ENCODE measurements around the gene MMP15.
"Not testable (repeated sequence)": the region's sequence is repeated elsewhere in the genome, so short reads cannot be mapped to it uniquely, and the experiment has no call there.

The MMP15 gene

DNA sequence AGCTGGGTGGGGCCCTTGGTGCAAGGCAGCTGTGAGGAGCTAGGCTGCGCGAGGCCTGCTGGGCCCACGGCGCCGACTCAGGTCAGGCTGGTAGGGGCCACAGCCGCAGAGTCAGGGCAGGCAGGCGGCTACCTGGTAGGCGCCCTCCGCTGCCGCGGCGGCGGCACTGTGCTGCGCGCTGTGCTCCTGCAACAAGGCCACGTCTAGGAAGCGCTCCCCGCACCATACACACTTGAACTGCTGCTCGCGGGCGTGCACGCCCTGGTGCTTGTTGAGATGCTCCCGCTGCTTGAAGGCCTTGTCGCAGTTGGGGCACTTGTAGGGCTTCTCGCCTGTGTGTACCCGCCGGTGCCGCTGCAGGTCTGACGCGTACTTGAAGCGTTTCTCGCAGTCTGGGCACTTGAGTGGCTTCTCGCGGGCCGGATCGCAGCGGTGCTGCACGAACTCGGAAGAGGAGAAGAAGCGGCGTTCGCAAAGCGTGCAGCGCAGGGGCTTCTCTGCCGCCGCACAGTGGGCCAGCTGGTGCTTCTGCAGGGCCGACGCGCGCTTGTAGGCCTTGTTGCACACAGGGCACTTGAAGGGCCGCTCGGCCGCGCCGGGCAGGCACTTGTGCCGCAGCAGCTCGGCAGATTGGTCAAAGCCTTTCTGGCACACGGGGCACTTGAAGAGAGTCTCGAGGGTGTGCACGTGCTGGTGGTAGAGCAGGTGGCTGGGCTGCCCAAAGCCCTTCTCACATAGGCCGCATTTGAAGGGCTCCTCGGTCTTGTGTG, 29.0 kb upstream of the MMP15 start:
- DNase-seq (ENCODE audit: low spot score), result no peak

GRCh38 chr16:57997176-57997527, 28.4 kb upstream of the MMP15 start:
- no peak for DNase-seq (ENCODE audit: low spot score)

- DNase-seq (ENCODE audit: low spot score), result no peak
Observed at GRCh38 chr16:57997528-57998265, 27.9 kb upstream of the MMP15 start.

DNA sequence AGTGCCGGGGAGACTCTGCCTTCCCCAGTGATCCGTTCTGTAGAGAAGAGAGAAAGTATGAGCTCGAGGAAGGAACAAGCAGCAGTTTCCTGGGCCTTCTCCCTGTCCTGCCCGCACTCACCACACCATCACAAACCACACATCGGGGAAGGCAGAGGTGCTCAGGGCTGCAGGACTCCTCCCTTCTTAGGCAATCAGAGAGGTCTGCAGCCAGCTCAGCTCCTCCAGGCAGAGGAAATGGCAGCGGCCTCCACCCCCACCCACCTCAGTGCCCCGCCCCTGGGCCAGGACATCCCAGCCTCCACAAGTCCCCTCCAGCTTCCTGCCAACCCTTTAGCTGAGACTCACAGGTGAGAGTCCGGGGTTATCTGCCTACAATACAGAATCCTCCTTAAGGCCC, 27.1 kb upstream of the MMP15 start:
- no peak for DNase-seq (ENCODE audit: low spot score)

- DNase-seq (ENCODE audit: low spot score), result no peak
Observed at GRCh38 chr16:57998992-57999365, 26.6 kb upstream of the MMP15 start.

DNA sequence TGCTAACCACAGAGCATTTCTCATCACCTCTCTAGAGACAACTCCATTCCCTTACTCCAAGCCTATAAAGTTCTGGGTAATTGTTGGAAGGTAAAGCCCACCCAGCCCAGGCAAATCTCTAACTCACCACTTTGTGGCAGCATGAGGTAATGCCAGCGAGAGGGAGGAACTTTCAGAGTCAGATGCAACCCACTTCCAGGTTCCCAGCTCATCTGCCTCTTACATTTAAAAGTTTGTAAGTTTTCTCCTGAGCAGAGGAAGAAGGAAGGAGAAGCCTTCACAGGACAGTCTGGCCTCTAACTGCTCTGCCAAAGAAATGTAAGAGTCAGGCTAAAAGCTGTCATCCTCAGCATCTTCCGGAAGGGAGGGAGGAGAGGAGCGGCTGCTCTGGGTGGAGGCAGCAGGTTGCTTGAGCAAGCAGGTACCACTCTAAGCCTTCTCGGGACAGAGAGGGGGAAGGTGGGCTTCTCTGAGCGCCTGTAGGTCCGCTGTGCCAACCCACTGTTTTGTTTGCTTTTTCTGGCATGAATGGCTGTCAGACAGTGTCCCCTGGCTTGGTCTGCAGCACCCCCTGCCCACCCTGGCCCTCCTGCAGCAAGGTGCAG, 26.1 kb upstream of the MMP15 start:
- DNase-seq (ENCODE audit: low spot score), result no peak

GRCh38 chr16:57999971-58000705, 25.4 kb upstream of the MMP15 start, which contains the start of gene ZNF319:
TSS of gene ZNF319 (minus strand) at chr16:58000672. CDS start at chr16:57998265, 2,407 bp downstream.
- DNase-seq (ENCODE audit: low spot score), result no peak

DNA sequence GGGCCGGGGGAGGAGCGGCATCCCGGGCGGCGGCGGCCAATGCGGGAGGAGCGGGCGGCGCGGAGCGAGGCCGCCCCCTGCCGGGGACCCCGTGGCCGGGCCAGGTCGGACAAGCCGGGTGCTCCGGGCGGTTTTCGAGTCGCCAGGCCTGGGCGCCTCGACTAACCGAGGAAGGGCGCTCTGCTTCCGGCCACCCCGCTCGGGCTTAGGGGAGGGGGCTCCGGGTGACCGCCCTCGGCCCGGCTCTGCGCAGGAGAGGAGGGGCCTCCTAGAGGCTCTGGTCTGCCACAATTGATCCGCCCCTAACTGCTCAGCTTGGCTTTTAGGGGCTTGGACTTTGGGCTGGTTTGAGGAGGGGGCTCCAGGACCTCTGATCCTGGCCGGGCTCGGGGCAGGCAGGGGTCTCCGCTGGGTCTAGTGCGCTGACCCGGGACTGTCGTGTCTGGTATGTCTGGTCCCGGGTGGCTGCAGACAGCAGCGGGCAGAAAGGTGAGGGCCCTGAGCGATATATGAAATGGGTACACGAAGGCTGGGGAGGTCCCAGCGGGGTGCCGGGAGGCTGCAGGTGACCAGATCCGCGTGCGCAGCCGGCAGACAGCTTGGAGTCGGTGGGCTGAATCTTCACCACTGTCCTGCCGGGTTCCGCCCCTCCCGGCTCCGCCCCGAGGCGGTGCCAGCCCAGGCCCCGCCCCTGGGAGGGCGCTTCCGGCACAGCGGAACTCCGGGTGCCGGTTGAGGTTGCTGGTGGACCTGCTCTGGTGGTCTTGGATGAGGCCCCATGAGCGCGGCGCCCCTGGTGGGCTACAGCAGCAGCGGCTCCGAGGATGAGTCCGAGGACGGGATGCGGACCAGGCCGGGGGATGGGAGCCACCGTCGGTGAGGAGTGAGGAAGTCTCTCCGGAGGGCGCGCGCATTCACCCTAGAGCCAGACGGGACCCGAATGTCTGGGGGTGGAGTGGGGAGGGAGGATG, 24.6 kb upstream of the MMP15 start, which contains the start of gene USB1:
Gene USB1, plus strand, starts transcription at position 702 of the 971 bp plus-strand sequence. Its CDS starts 77 bp downstream, at position 779.
- DNase-seq (ENCODE audit: low spot score), result peak; percentile 84

DNA sequence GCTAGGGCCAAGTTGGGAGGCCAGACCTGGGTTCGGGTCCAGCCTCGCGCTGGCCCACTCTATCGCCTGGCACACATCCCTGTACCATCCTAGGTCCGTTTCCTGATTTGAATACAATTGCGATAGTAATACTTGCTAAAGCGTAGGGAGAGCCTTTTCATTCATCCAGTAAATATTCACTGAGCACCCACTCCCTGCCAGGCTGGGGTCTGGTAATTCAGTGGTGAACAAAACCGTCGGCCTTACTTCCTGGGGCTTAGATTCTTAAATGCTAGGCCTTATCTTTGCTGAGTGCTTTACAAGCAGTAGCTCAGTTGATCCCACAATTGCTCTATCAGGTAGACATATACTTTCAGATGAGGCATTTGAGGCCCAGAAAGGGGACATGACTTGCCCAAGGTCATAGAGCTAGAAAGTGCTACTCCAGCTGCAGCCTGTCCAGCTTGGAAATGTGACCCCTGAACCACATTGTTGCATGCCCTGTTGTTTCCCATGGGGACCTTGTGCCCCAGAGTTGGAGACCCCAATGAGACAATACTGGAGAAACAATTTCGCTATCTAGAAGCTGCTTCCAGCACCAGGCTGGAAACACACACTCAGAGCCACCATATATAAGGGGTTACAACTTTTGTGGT, 23.7 kb upstream of the MMP15 start:
- DNase-seq (ENCODE audit: low spot score), result no peak

- no peak for DNase-seq (ENCODE audit: low spot score)
Observed at GRCh38 chr16:58002416-58002800, 23.1 kb upstream of the MMP15 start.

DNA sequence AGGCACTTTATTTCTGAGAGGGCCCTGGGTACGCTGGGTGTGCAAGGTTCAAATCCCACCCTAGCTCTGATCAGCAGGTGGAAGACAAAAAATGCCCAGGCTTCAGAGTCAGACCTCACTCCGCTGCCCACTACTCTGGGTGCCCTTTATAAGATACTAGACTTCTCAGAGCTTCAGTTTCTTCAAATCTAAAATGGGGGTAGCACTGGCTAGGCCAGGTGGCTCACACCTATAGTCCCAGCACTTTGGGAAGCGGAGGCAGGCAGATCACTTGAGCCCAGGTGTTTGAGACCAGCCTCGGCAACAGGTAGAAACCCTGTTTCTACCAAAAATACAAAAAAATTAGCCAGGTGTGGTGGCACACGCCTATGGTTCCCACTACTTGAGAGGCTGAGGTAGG, 22.6 kb upstream of the MMP15 start:
- DNase-seq (ENCODE audit: low spot score), result no peak

DNA sequence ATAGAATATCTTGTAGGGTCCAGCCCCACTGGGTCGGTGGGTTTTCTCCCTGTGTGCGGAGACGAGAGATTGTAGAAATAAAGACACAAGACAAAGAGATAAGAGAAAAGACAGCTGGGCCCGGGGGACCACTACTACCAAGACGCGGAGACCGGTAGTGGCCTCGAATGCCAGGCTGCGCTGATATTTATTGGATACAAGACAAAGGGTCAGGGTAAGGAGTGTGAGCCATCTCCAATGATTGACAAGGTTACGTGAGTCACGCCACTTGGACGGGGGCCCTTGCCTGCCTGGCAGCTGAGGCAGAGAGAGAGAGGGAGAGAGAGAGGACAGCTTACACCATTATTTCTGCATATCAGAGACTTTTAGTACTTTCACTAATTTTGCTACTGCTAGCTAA, 20.8 kb upstream of the MMP15 start:
- not testable (repeated sequence) for DNase-seq (ENCODE audit: low spot score)

- DNase-seq (ENCODE audit: low spot score), result no peak
Observed at GRCh38 chr16:58009856-58010416, 15.6 kb upstream of the MMP15 start.

DNA sequence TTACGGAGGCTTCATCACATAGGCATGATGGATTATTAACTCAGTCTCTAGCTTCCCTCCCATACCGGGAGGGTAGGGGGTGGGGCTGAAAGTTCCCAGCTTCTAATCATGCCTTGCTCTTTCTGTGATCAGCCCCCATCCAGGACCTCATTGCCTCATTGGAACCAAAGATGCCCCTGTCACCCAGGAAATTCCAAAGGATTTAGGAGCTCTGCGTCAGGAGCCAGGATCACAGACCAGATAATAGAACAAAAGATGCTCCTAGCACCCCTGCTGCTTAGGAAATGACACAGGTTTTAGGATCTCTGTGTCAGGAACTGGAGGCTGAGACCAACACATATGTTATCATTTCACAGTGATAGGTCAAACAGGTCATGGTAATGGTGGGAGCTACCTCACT, 14.7 kb upstream of the MMP15 start:
- no peak for DNase-seq (ENCODE audit: low spot score)

- no peak for DNase-seq (ENCODE audit: low spot score)
Observed at GRCh38 chr16:58011652-58012051, 13.9 kb upstream of the MMP15 start.

GRCh38 chr16:58012481-58012880, 13.1 kb upstream of the MMP15 start:
- no peak for DNase-seq (ENCODE audit: low spot score)

DNA sequence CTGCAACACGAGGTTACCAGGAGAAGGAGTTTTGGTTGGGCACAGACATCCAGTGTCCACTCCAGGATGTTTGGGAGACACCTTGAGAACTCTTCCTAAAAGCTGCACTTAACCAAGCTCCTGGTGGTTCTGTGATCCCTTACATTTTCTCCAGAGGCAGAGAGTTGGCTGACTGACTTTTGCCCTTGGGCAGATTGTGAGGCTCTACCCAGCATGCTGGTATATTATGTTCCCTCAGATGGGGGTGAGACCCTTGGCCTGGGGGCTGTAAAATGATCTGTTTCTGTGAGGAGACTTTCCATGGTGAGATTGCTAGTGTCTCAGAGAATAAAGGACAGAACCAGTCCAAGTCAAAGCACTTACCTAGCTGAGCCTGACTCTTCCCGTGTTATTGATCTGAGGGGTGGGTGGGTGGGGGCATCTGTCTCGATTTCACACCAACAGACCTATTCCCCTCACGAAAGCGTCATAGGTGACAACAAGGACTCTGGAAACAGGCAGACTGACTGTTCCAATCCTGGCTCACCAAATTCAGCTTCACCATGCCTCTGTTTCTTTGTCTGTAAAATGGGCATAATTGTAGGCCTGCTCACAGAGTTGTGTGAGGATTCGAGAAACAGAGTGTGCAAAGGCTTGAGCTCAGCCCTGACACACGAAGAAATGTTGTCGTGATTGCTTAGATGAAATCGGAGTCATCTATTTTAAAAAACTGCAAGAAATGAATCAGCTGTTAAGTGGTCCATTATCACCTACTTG, 12.2 kb upstream of the MMP15 start:
- no peak for DNase-seq (ENCODE audit: low spot score)

DNA sequence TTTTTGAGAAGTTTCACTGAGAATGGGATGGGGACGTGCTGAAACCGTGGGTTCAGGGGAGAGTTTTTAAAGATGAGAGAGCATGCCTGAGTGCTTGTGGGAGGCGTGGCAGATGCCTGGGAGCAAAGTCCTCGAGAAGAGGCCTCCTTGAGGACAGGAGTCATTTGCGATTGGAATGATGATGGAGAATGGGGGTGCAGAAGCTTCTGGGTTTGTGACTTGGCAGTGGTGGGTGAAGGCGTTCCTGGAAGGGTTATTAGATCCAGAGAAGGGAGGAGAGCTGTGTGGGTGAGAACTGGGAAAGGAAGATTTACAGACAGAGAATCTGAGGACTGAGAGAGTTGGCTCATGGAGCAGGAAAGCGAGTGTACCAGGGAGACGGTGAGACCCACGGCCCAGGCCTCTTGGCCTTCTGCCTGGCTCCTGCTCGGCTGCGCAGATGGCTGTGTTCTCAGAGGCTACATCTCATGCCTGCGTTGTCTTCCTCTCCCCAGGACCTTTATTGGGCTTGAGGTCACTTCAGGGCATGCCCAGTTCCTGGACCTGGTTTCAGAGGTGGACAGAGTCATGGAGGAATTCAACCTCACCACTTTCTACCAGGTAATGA, 8.6 kb upstream of the MMP15 start:
- DNase-seq (ENCODE audit: low spot score), result no peak

GRCh38 chr16:58018803-58019202, 6.8 kb upstream of the MMP15 start:
- no peak for DNase-seq (ENCODE audit: low spot score)
